K562 (cell line): ENCODE measurements around the gene ADGRB3. TPM values are rescaled to one million over a fixed set of nuclear protein-coding genes. Genes with fewer than 3 reads are reported as not detected.

ENCODE experiments used
- ATAC-seq: fragments of 200-7000 bp; cut with Tn5 transposase; 3 replicates; pipeline ENCODE4 v1.9.1; 2020; ENCODE audit warnings: moderate library complexity
- BruUV-seq: library from RNA; stranded (reverse); fragments of 400-500 nt; replicated peaks from 2 replicates; lab custom pipeline; 2021; lab: Mats Ljungman, UMichigan
- CTCF ChIA-PET: fragments of 300-600 bp; formaldehyde crosslinking; extraction: SDS; loops from one replicate; lab custom pipeline; 2021; ENCODE audit warnings: low intra/inter-chr PET ratio; lab: Yijun Ruan, JAX
- POLR2A ChIA-PET: fragments of 300-600, 350-650 bp; sonication (Branson Sonifier 250); formaldehyde crosslinking; extraction: SDS; loops from one replicate; lab custom pipeline; 2021; ENCODE audit warnings: antibody characterized with exemption, inconsistent platforms; lab: Yijun Ruan, JAX
- DNase-seq, 4 experiments: peaks; one replicate each; pipeline versions ENCODE4 v3.0.0 to v3.0.0-alpha.2; 2011 to 2018; ENCODE audit warnings: low spot score in 3 of 4, mixed read lengths in 3 of 4; ENCODE audit errors: extremely low read depth in 1 of 4
- FAIRE-seq: peaks from 2 replicates; lab custom pipeline; 2011; peaks lifted over from hg19 to GRCh38; lab: Jason Lieb, UNC
- H2AFZ ChIP-seq: 2 replicates; pipeline ENCODE4 v1.6.0; 2011; ENCODE audit warnings: low read depth, low read length, control low read depth, inconsistent platforms
- H3K27ac ChIP-seq: fragments of 200-600 bp; 3 replicates; pipeline ENCODE4 v1.8.0; 2011; ENCODE audit warnings: low read depth, mild to moderate bottlenecking, control low read depth, inconsistent platforms, low read length, moderate library complexity, mixed read lengths; ENCODE audit errors: extremely low read depth
- H3K27me3 ChIP-seq, 2 experiments: fragments of 300-600 bp in 1 of 2; 2 replicates in 1 of 2; 3 replicates in 1 of 2; pipeline versions ENCODE4 v1.6.0 to v1.8.0; 2011; ENCODE audit warnings: inconsistent platforms in 2 of 2, low read length in 2 of 2, mild to moderate bottlenecking in 1 of 2, mixed read lengths in 1 of 2, moderate library complexity in 1 of 2; ENCODE audit not compliant: control insufficient read depth in 2 of 2, insufficient read depth in 2 of 2
- H3K36me3 ChIP-seq: fragments of 300-600 bp; 3 replicates; pipeline ENCODE4 v1.8.0; 2011; ENCODE audit warnings: mild to moderate bottlenecking, low read length, inconsistent platforms; ENCODE audit not compliant: control insufficient read depth, insufficient read depth
- H3K4me1 ChIP-seq, 2 experiments: fragments of 200-600 bp in 1 of 2; replicated peaks in 1 of 2; 2 replicates in 1 of 2; 3 replicates in 1 of 2; pipeline versions ENCODE4 v1.5.1 to v1.8.0; 2011; ENCODE audit warnings: inconsistent platforms in 2 of 2, low read length in 2 of 2, mild to moderate bottlenecking in 1 of 2, mixed read lengths in 1 of 2, moderate library complexity in 1 of 2; ENCODE audit not compliant: control insufficient read depth in 2 of 2, insufficient read depth in 2 of 2
- H3K4me2 ChIP-seq: 2 replicates; pipeline ENCODE4 v1.6.1; 2011; ENCODE audit warnings: low read length, control low read depth, inconsistent platforms, mixed read lengths; ENCODE audit not compliant: insufficient read depth
- H3K4me3 ChIP-seq: fragments of 200-600 bp; sonication (generic), shearing (Covaris generic); 2 replicates; pipeline ENCODE4 v1.5.1; 2016; ENCODE audit warnings: control low read depth, inconsistent platforms
- H3K79me2 ChIP-seq: fragments of 200-600 bp; 3 replicates; pipeline ENCODE4 v1.8.0; 2011; ENCODE audit warnings: low read length, inconsistent platforms; ENCODE audit not compliant: control insufficient read depth, insufficient read depth
- H3K9ac ChIP-seq, 2 experiments: 2 replicates each; pipeline versions ENCODE4 v1.6.0 to v1.6.1; 2011; ENCODE audit warnings: low read depth in 2 of 2, low read length in 2 of 2, control low read depth in 1 of 2, inconsistent platforms in 1 of 2, mild to moderate bottlenecking in 1 of 2, mixed read lengths in 1 of 2; ENCODE audit not compliant: insufficient read depth in 1 of 2
- H3K9me1 ChIP-seq: one replicate; pipeline ENCODE4 v1.6.0; 2011; ENCODE audit warnings: inconsistent platforms, mild to moderate bottlenecking, low read length, moderate library complexity; ENCODE audit not compliant: control insufficient read depth, insufficient read depth
- H3K9me3 ChIP-seq: replicated peaks from 2 replicates; pipeline ENCODE4 v1.5.1; 2011; ENCODE audit warnings: low read depth, low read length, inconsistent platforms; ENCODE audit not compliant: control insufficient read depth, insufficient read depth
- H4K20me1 ChIP-seq: replicated peaks from 2 replicates; pipeline ENCODE4 v1.6.1; 2011; ENCODE audit warnings: low read length, inconsistent platforms, mixed read lengths; ENCODE audit not compliant: control insufficient read depth, insufficient read depth
- CBX2 ChIP-seq: fragments of 200-600 bp; sonication (generic); IDR thresholded peaks from one replicate; pipeline ENCODE4 v1.6.1; 2012; ENCODE audit warnings: mild to moderate bottlenecking, low read length, inconsistent platforms; ENCODE audit not compliant: insufficient read depth, poor library complexity, severe bottlenecking
- CHCHD3 ChIP-seq: fragments of 250-450 bp; sonication (Bioruptor Pico); IDR thresholded peaks from 2 replicates; pipeline ENCODE4 v2.1.2; 2022; ENCODE audit warnings: mild to moderate bottlenecking
- HMG20B ChIP-seq: fragments of 250-450 bp; sonication (Bioruptor Pico); IDR thresholded peaks from 2 replicates; pipeline ENCODE4 v1.5.0; 2021; ENCODE audit warnings: mild to moderate bottlenecking
- NFIC ChIP-seq: fragments of 450-650 bp; IDR thresholded peaks from 2 replicates; pipeline ENCODE4 v1.6.1; 2017; ENCODE audit warnings: mild to moderate bottlenecking, inconsistent platforms
- SIX5 ChIP-seq, 2 experiments: IDR thresholded peaks; 2 replicates each; pipeline ENCODE4 v1.6.1; 2011; ENCODE audit warnings: low read length in 2 of 2, borderline replicate concordance in 1 of 2, low read depth in 1 of 2, mild to moderate bottlenecking in 1 of 2, moderate library complexity in 1 of 2; ENCODE audit not compliant: insufficient read depth in 1 of 2
- SMAD1 ChIP-seq: fragments of 150-350 bp; IDR thresholded peaks from 2 replicates; pipeline ENCODE4 v1.6.1; 2014; ENCODE audit warnings: low read length, low read depth; ENCODE audit not compliant: partially characterized antibody
- TCF3 ChIP-seq: sonication (generic); formaldehyde crosslinking; IDR thresholded peaks from 2 replicates; pipeline ENCODE4 v1.4.0; 2020; ENCODE audit warnings: mild to moderate bottlenecking, missing genetic modification reagents
- ZBTB7A ChIP-seq: IDR thresholded peaks from 2 replicates; pipeline ENCODE4 v1.6.1; 2011; ENCODE audit warnings: low read depth, mild to moderate bottlenecking, low read length, moderate library complexity, borderline replicate concordance; ENCODE audit not compliant: control insufficient read depth
- ZNF282 ChIP-seq: sonication (generic); formaldehyde crosslinking; IDR thresholded peaks from 2 replicates; pipeline ENCODE4 v1.8.1; 2023; ENCODE audit warnings: missing genetic modification reagents
- ZNF695 ChIP-seq: fragments of 450-650 bp; formaldehyde crosslinking; IDR thresholded peaks from 2 replicates; pipeline ENCODE4 v1.4.0; 2020; ENCODE audit warnings: mild to moderate bottlenecking, moderate library complexity
- WGBS: fragments of 100-300 bp; shearing (Covaris generic); methylation state at CpG from one replicate; pipeline ENCODE4 v1.1.6; 2016; ENCODE audit warnings: low coverage, mixed read lengths; ENCODE audit not compliant: insufficient coverage; ENCODE audit errors: missing lambda C conversion rate; 5-methylcytosine and 5-hydroxymethylcytosine counted together
- in situ Hi-C: fragments of 300-500 bp; cut with MboI; formaldehyde crosslinking; loops from 4 replicates; pipeline ENCODE4 v1.15.0; 2018; ENCODE audit warnings: inconsistent platforms, mixed read lengths
- intact Hi-C: fragments of 100-400 bp; cut with micrococcal nuclease; formaldehyde crosslinking; loops from 2 replicates; pipeline ENCODE4 v1.14.2; 2022
- polyA plus RNA-seq, 8 experiments: library from polyadenylated mRNA; depleted of rRNA in 4 of 8; stranded (reverse) in 5 of 8; unstranded in 3 of 8; fragments of >200 nt; fragmentation: Nextera tagmentation in 2 of 8; fragmentation: Illumina TruSeq in 1 of 8; extraction: Ambion mirVana in 2 of 8; extraction: Trizol in 1 of 8; gene quantifications; 2 replicates each; pipeline versions ENCODE4 v1.2.1 to v1.2.3, GENCODE V29; 2011 to 2014; ENCODE audit warnings: inconsistent platforms in 1 of 8, missing spikeins in 1 of 8
- total RNA-seq, 7 experiments: library from RNA; depleted of rRNA in 6 of 7; stranded (reverse); fragments of >200 nt in 6 of 7; fragmentation: Illumina TruSeq in 2 of 7; extraction: Trizol in 2 of 7; gene quantifications; 2 replicates each; pipeline versions ENCODE4 v1.2.1 to v1.2.3, GENCODE V29; 2011 to 2021; ENCODE audit warnings: low replicate concordance in 1 of 7
- TF ChIP-seq, protein P1 (sequence below): sonication (generic); formaldehyde crosslinking; IDR thresholded peaks from 2 replicates; pipeline ENCODE4 v1.8.0; 2022; ENCODE audit warnings: mild to moderate bottlenecking, missing genetic modification reagents

Gene ADGRB3
- total and polyA plus RNA-seq, 9 of the 15 experiments (the other 6 are each of a cell fraction or from before 2014, with no cell fraction given): 0.90 to 7.8 (median 2.4) TPM

DNA sequence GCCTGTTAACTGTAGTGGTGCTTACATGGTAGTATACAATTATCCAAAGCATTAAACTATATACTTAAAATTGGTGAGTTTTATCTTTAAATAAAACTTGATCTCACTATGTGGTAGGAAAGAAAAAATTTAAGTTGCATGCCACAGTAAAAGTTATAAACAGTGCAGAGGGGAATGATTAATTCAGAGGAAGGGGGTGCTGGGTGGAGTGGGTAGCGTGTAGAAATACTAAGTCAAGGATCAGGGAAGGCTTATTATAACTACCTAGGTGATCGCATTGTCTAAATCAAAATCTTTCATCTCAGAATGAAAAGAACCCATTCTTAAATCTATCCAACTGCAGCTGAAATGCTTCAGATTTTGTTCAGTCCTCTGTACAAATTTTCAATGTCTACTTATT is 428.3 kb downstream of the ADGRB3 start:
- WGBS: 59% methylated on average over 2 of the region's 2 CpGs
- Histone ChIP-seq H3K4me3 (no peak overlapping the region), H4K20me1 (no peaks in the 10 kb centered on the region), H3K36me3 (no peaks in the 10 kb centered on the region), H2AFZ (no peak overlapping the region), H3K27ac (no peak overlapping the region), H3K9me3 (no peaks in the 10 kb centered on the region), H3K27me3 (no peaks in the 10 kb centered on the region), H3K79me2 (no peaks in the 10 kb centered on the region), H3K9ac (no peak overlapping the region), H3K4me1 (no peaks in the 10 kb centered on the region), H3K4me2 (no peak overlapping the region), H3K9me1 (no peaks in the 10 kb centered on the region)
- TF ChIP-seq HMG20B (CRISPR knock-in tag) (no peak), SIX5 (IDR thresholded peaks at IDR 0.05; ENCODE audit: borderline replicate concordance in 1 of 2, insufficient read depth in 1 of 2, low read depth in 1 of 2, low read length in 2 of 2) (no peak), TCF3 (CRISPR knock-in tag) (no peak), NFIC (no peak), CBX2 (no peak), ZNF282 (no peak), ZNF695 (CRISPR knock-in tag) (no peak), CHCHD3 (CRISPR knock-in tag) (no peak), SMAD1 (no peak), ZBTB7A (no peak)
- TF ChIP-seq, protein P1, sequence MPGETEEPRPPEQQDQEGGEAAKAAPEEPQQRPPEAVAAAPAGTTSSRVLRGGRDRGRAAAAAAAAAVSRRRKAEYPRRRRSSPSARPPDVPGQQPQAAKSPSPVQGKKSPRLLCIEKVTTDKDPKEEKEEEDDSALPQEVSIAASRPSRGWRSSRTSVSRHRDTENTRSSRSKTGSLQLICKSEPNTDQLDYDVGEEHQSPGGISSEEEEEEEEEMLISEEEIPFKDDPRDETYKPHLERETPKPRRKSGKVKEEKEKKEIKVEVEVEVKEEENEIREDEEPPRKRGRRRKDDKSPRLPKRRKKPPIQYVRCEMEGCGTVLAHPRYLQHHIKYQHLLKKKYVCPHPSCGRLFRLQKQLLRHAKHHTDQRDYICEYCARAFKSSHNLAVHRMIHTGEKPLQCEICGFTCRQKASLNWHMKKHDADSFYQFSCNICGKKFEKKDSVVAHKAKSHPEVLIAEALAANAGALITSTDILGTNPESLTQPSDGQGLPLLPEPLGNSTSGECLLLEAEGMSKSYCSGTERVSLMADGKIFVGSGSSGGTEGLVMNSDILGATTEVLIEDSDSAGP (CRISPR knock-in tag): no peak
- no peak for DNase-seq
- ATAC-seq: no peak
- intact Hi-C loops: no loop called here
- no peak for FAIRE-seq
- BruUV-seq: no TSS peak
- CTCF ChIA-PET: no interaction called here
- POLR2A ChIA-PET: no interaction called here
- in situ Hi-C loops: no loop called here
